Stimulated activated CD4-positive, alpha-beta T cell treated with anti-CD3 and anti-CD28 coated beads, Interleukin-1b, Interleukin-23, amount 100 ng/mL, for 24 hours (primary cell): ENCODE measurements around the gene SP140.

Experiments used
- DNase-seq, 4 experiments: peaks; one replicate each; pipeline ENCODE4 v3.0.0-alpha.2; 2020; ENCODE audit warnings: low read depth in 4 of 4, low spot score in 1 of 4

SP140 gene

GRCh38 chr2:230362030-230362691 is 136.6 kb downstream of the SP140 start:
- no peak for DNase-seq
